Right atrium auricular region (tissue), 2 donors: ENCODE measurements around the gene ASMTL. TPM values are rescaled to one million over a fixed set of nuclear protein-coding genes. Genes with fewer than 3 reads are reported as not detected.
"Not testable (repeated sequence)": the region's sequence is repeated elsewhere in the genome, so short reads cannot be mapped to it uniquely, and the experiment has no call there.

Experiments used
- DNase-seq: peaks from one replicate; pipeline ENCODE4 v3.0.0-alpha.2; 2019; ENCODE audit warnings: low spot score
- H3K27ac ChIP-seq, 2 donors: fragments of 200-600 bp; sonication (generic); 1 replicate in 1 of 2; 2 replicates in 1 of 2; pipeline ENCODE4 v1.5.1; 2016 to 2019
- H3K27me3 ChIP-seq, 2 donors: fragments of 200-600 bp; sonication (generic); one replicate each; pipeline versions ENCODE4 v1.5.1 to v1.6.0; 2017 to 2019
- H3K36me3 ChIP-seq: fragments of 200-600 bp; sonication (generic); one replicate; pipeline ENCODE4 v1.5.1; 2016
- H3K4me1 ChIP-seq, 2 donors: fragments of 200-600 bp; sonication (generic); one replicate each; pipeline versions ENCODE4 v1.5.1 to v1.6.0; 2017 to 2019
- H3K4me3 ChIP-seq, 2 donors: fragments of 200-600 bp; sonication (generic); 1 replicate in 1 of 2; 2 replicates in 1 of 2; pipeline ENCODE4 v1.5.1; 2017 to 2019; ENCODE audit warnings: mild to moderate bottlenecking in 1 of 2, moderate library complexity in 1 of 2
- H3K9me3 ChIP-seq, 2 donors: fragments of 200-600 bp; sonication (generic); one replicate each; pipeline ENCODE4 v1.5.1; 2019
- CTCF ChIP-seq, 2 donors: fragments of 200-600 bp; sonication (generic); IDR thresholded peaks; one replicate each; pipeline ENCODE4 v1.5.1; 2019; ENCODE audit warnings: antibody characterized with exemption in 2 of 2
- total RNA-seq, 2 donors: library from RNA; depleted of rRNA; stranded (reverse); fragments of >200 nt; gene quantifications; one replicate each; pipeline ENCODE4 v1.1.0, GENCODE V29; 2016

The ASMTL gene
- total RNA-seq, 2 donors from 2014 or later = 20.1 to 31.9 TPM

DNA sequence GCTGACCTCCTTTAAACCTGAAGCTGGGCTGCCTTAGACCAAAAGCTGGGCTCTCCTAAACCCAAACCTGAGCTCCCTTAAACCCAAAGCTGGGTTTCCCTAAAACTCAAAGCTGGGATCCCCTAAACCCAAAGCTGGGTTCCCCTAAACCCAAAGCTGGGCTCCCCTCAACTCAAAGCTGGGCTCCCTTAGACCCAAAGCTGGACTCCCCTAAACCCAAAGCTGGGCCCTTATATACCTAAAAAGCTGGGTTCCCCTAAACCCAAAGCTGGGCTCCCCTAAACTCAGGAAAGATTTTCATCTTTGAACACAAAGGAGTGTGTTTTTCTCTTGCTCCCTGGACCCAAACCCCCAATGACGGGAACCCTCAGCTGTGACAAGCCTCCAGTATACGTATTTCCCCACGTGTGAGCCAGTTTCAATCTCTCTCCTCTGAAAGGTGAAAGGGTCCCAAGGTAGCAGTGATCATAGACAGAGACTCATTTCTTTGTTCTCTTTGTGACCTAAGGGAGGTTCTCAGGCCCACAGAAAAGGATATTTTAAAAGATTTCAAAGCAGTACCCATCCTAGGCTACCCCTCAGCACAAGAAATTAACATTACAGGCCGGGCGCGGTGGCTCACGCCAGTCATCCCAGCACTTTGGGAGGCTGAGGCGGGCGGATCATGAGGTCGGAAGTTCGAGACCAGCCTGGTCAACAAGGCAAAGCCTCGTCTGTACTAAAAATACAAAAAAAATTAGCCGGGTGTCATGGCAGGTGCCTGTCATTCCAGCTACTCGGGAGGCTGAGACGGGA lies 31.3 kb upstream of the ASMTL start:
- H3K36me3 ChIP-seq = no peaks in the 10 kb centered on the region
- peaks cover 0 to 5% of the 10 kb centered on the region in 2 donors for H3K4me1 ChIP-seq
- no peaks in the 10 kb centered on the region for H3K27me3 ChIP-seq
- peaks cover 0 to 11% of the 10 kb centered on the region in 2 donors for H3K9me3 ChIP-seq
- TF ChIP-seq CTCF (IDR thresholded peaks at IDR 0.05) = no peak
- H3K4me3 ChIP-seq = no peak overlapping the region
- peak; percentile 30 for DNase-seq
- no peak overlapping the region for H3K27ac ChIP-seq

DNA sequence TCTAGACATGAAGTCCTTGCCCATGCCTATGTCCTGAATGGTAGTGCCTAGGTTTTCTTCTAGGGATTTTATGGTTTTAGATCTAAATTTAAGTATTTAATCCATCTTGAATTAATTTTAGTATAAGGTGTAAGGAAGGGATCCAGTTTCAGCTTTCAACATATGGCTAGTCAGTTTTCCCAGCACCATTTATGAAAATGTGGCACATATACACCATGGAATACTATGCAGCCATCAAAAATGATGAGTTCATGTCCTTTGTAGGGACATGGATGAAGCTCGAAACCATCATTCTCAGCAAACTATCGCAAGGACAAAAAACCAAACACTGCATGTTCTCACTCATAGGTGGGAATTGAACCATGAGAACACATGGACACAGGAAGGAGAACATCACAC lies 29.8 kb upstream of the ASMTL start:
- H3K4me1 ChIP-seq, H3K27me3 ChIP-seq, H3K36me3 ChIP-seq, H3K4me3 ChIP-seq, DNase-seq: not testable (repeated sequence)
- Histone ChIP-seq H3K27ac (peak overlapping the region in 1 of 2 donors; percentile 59), H3K9me3 (peaks cover 0 to 16% of the 10 kb centered on the region in 2 donors)

- no peak for TF ChIP-seq CTCF (IDR thresholded peaks at IDR 0.05)
- no peaks in the 10 kb centered on the region for H3K36me3 ChIP-seq
- H3K4me3 ChIP-seq = no peak overlapping the region
- H3K4me1 ChIP-seq = peaks cover 0 to 5% of the 10 kb centered on the region in 2 donors
- peak overlapping the region; percentile 13 to 59 for H3K27ac ChIP-seq
- H3K27me3 ChIP-seq = no peaks in the 10 kb centered on the region
- peak; percentile 70 for DNase-seq
- H3K9me3 ChIP-seq = peaks cover 0 to 16% of the 10 kb centered on the region in 2 donors
Observed at GRCh38 chrX:1481636-1482529, 29.2 kb upstream of the ASMTL start.

GRCh38 chrX:1480082-1480785 lies 27.5 kb upstream of the ASMTL start:
- Histone ChIP-seq H3K27ac (no peak overlapping the region), H3K4me3 (no peak overlapping the region), H3K27me3 (no peaks in the 10 kb centered on the region), H3K9me3 (peaks cover 0 to 16% of the 10 kb centered on the region in 2 donors), H3K36me3 (no peaks in the 10 kb centered on the region), H3K4me1 (peaks cover 0 to 5% of the 10 kb centered on the region in 2 donors)
- no peak for DNase-seq
- TF ChIP-seq CTCF (IDR thresholded peaks at IDR 0.05) = no peak

GRCh38 chrX:1477801-1478458 lies 25.2 kb upstream of the ASMTL start:
- no peak overlapping the region for H3K4me3 ChIP-seq
- no peak overlapping the region for H3K27ac ChIP-seq
- DNase-seq = peak; percentile 42
- peaks cover 0 to 5% of the 10 kb centered on the region in 2 donors for H3K4me1 ChIP-seq
- H3K9me3 ChIP-seq = peaks cover 0 to 16% of the 10 kb centered on the region in 2 donors
- no peak for TF ChIP-seq CTCF (IDR thresholded peaks at IDR 0.05)
- no peaks in the 10 kb centered on the region for H3K27me3 ChIP-seq
- H3K36me3 ChIP-seq = no peaks in the 10 kb centered on the region
